ENCODE data around the gene VSIG10.
A peak's percentile ranks its signal among the peaks of the same experiment; 100 is the strongest.

VSIG10 gene

DNA sequence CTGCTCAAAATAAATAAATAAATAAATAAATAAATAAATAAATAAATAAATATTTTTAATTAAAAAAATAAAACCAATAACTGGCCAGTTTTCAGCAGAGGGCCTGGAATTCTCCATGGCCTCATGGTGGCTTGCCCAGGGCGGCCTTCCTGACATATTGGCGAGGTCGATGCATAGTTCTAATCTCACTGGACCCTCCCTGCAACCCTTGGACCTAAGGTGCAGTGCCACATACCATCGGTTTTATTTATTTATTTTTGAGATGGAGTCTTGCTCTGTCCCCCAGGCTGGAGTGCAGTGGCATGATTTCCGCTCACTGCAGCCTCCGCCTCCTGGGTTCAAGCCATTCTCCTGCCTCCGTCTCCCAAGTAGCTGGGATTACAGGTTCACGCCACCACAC lies 3.9 kb upstream of the VSIG10 start:
- Histone ChIP-seq H2AFZ (ENCODE audit: low read length) (no peak overlapping the region), H2BK15ac (ENCODE audit: low read length) (no peak overlapping the region), H2AK5ac (ENCODE audit: low read depth, low read length) (no peak overlapping the region), H2BK12ac (ENCODE audit: low read length) (no peak overlapping the region), H3K27me3 (ENCODE audit: control insufficient read depth in 3 of 3, insufficient read depth in 3 of 3, low read depth in 1 of 3, low read length in 3 of 3) (no peaks in the 10 kb centered on the region), H4K91ac (ENCODE audit: low read depth, low read length, poor library complexity) (no peak overlapping the region), H3K18ac (ENCODE audit: low read length) (no peak overlapping the region), H4K8ac (ENCODE audit: low read depth, low read length) (no peak overlapping the region), H3K4me3 (ENCODE audit: low read length in 2 of 2) (no peak overlapping the region), H3K9me3 (replicated peaks in 1 of 2; ENCODE audit: control insufficient read depth in 2 of 2, insufficient read depth in 1 of 2, low read depth in 1 of 2, low read length in 2 of 2) (no peaks in the 10 kb centered on the region), H3K4ac (ENCODE audit: low read length) (no peak overlapping the region), H2BK5ac (ENCODE audit: low read length) (no peak overlapping the region), H3K36me3 (replicated peaks in 1 of 2; ENCODE audit: control insufficient read depth in 2 of 2, insufficient read depth in 2 of 2, low read length in 2 of 2) (no peaks in the 10 kb centered on the region), H2BK120ac (ENCODE audit: low read depth, low read length) (no peak overlapping the region), H3K9ac (ENCODE audit: low read depth, low read length, poor library complexity) (no peak overlapping the region), H3K4me2 (ENCODE audit: insufficient read depth, low read length, poor library complexity, severe bottlenecking) (no peak overlapping the region), H3K79me1 (ENCODE audit: low read depth, low read length) (no peaks in the 10 kb centered on the region), H3K4me1 (ENCODE audit: control insufficient read depth in 2 of 2, insufficient read depth in 1 of 2, low read depth in 1 of 2, low read length in 2 of 2) (no peaks in the 10 kb centered on the region), H3K27ac (replicated peaks; ENCODE audit: low read length) (no peak overlapping the region), H3K23ac (ENCODE audit: low read depth, low read length, poor library complexity) (no peak overlapping the region), H3K14ac (ENCODE audit: low read length) (no peak overlapping the region)
- no CpG with 5 or more reads among the region's 8 CpGs for WGBS, 2 donors (ENCODE audit: extremely low coverage in 2 of 2, insufficient read length in 2 of 2, insufficient replicate concordance in 1 of 2)
- DNase-seq (ENCODE audit: low spot score) = no peak

GRCh38 chr12:118107011-118107410 lies 3.2 kb upstream of the VSIG10 start:
- H3K4me3 ChIP-seq (ENCODE audit: low read length in 2 of 2) = no peak overlapping the region
- no peak overlapping the region for H3K18ac ChIP-seq (ENCODE audit: low read length)
- no peaks in the 10 kb centered on the region for H3K27me3 ChIP-seq (ENCODE audit: control insufficient read depth in 3 of 3, insufficient read depth in 3 of 3, low read depth in 1 of 3, low read length in 3 of 3)
- H4K8ac ChIP-seq (ENCODE audit: low read depth, low read length) = no peak overlapping the region
- H3K9me3 ChIP-seq (replicated peaks in 1 of 2; ENCODE audit: control insufficient read depth in 2 of 2, insufficient read depth in 1 of 2, low read depth in 1 of 2, low read length in 2 of 2) = no peaks in the 10 kb centered on the region
- no CpG with 5 or more reads among the region's 4 CpGs for WGBS, 2 donors (ENCODE audit: extremely low coverage in 2 of 2, insufficient read length in 2 of 2, insufficient replicate concordance in 1 of 2)
- no peak overlapping the region for H2AK5ac ChIP-seq (ENCODE audit: low read depth, low read length)
- no peak overlapping the region for H2BK120ac ChIP-seq (ENCODE audit: low read depth, low read length)
- H2BK12ac ChIP-seq (ENCODE audit: low read length) = no peak overlapping the region
- no peaks in the 10 kb centered on the region for H3K79me1 ChIP-seq (ENCODE audit: low read depth, low read length)
- H3K27ac ChIP-seq (replicated peaks; ENCODE audit: low read length) = no peak overlapping the region
- H4K91ac ChIP-seq (ENCODE audit: low read depth, low read length, poor library complexity) = no peak overlapping the region
- no peak overlapping the region for H2BK15ac ChIP-seq (ENCODE audit: low read length)
- DNase-seq (ENCODE audit: low spot score) = no peak
- no peak overlapping the region for H3K23ac ChIP-seq (ENCODE audit: low read depth, low read length, poor library complexity)
- no peak overlapping the region for H3K4ac ChIP-seq (ENCODE audit: low read length)
- no peak overlapping the region for H3K4me2 ChIP-seq (ENCODE audit: insufficient read depth, low read length, poor library complexity, severe bottlenecking)
- H3K4me1 ChIP-seq (ENCODE audit: control insufficient read depth in 2 of 2, insufficient read depth in 1 of 2, low read depth in 1 of 2, low read length in 2 of 2) = peaks cover 0 to 1% of the 10 kb centered on the region in 2 donors
- no peak overlapping the region for H3K14ac ChIP-seq (ENCODE audit: low read length)
- no peak overlapping the region for H2BK5ac ChIP-seq (ENCODE audit: low read length)
- H3K9ac ChIP-seq (ENCODE audit: low read depth, low read length, poor library complexity) = no peak overlapping the region
- H2AFZ ChIP-seq (ENCODE audit: low read length) = no peak overlapping the region
- no peaks in the 10 kb centered on the region for H3K36me3 ChIP-seq (replicated peaks in 1 of 2; ENCODE audit: control insufficient read depth in 2 of 2, insufficient read depth in 2 of 2, low read length in 2 of 2)

DNA sequence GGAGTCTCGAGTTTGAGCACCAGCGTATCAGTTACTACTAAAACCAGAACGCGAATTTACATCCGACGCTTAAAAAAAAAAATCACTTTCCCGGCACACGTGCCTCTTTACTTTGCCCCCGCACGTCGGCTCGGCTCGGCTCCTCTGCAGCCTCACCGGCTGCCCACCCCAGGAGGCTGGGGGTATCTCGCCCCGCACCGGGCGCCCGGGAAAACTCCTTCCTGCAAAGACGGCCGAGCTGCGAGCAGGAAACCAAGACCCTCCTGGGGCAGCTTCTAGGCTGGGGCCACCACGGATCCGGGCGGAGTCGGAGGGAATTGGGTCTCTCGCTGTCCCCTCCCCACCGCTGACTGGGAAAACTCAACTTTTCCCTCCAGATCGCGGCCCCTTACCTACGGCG lies 610 bp downstream of the VSIG10 start:
- peak overlapping the region; percentile 95 for H3K23ac ChIP-seq (ENCODE audit: low read depth, low read length, poor library complexity)
- no CpG with 5 or more reads among the region's 32 CpGs for WGBS, 2 donors (ENCODE audit: extremely low coverage in 2 of 2, insufficient read length in 2 of 2, insufficient replicate concordance in 1 of 2)
- H3K27ac ChIP-seq (replicated peaks; ENCODE audit: low read length) = peak overlapping the region; percentile 64
- no peak overlapping the region for H2AK5ac ChIP-seq (ENCODE audit: low read depth, low read length)
- H2BK12ac ChIP-seq (ENCODE audit: low read length) = no peak overlapping the region
- H3K18ac ChIP-seq (ENCODE audit: low read length) = peak overlapping the region; percentile 98
- peak overlapping the region; percentile 87 for H3K4me2 ChIP-seq (ENCODE audit: insufficient read depth, low read length, poor library complexity, severe bottlenecking)
- H3K79me1 ChIP-seq (ENCODE audit: low read depth, low read length) = no peaks in the 10 kb centered on the region
- H3K27me3 ChIP-seq (ENCODE audit: control insufficient read depth in 3 of 3, insufficient read depth in 3 of 3, low read depth in 1 of 3, low read length in 3 of 3) = no peaks in the 10 kb centered on the region
- H2BK15ac ChIP-seq (ENCODE audit: low read length) = peak overlapping the region; percentile 92
- H3K9me3 ChIP-seq (replicated peaks in 1 of 2; ENCODE audit: control insufficient read depth in 2 of 2, insufficient read depth in 1 of 2, low read depth in 1 of 2, low read length in 2 of 2) = no peaks in the 10 kb centered on the region
- DNase-seq (ENCODE audit: low spot score) = no peak
- peak overlapping the region; percentile 99 for H2AFZ ChIP-seq (ENCODE audit: low read length)
- H3K14ac ChIP-seq (ENCODE audit: low read length) = peak overlapping the region; percentile 89
- H2BK5ac ChIP-seq (ENCODE audit: low read length) = peak overlapping the region; percentile 87
- H4K91ac ChIP-seq (ENCODE audit: low read depth, low read length, poor library complexity) = no peak overlapping the region
- peaks cover 0 to 6% of the 10 kb centered on the region in 2 donors for H3K36me3 ChIP-seq (replicated peaks in 1 of 2; ENCODE audit: control insufficient read depth in 2 of 2, insufficient read depth in 2 of 2, low read length in 2 of 2)
- H3K4ac ChIP-seq (ENCODE audit: low read length) = no peak overlapping the region
- H3K4me1 ChIP-seq (ENCODE audit: control insufficient read depth in 2 of 2, insufficient read depth in 1 of 2, low read depth in 1 of 2, low read length in 2 of 2) = peaks cover 3% of the 10 kb centered on the region in 2 donors
- H3K9ac ChIP-seq (ENCODE audit: low read depth, low read length, poor library complexity) = peak overlapping the region; percentile 90
- peak overlapping the region; percentile 86 to 89 for H3K4me3 ChIP-seq (ENCODE audit: low read length in 2 of 2)
- no peak overlapping the region for H4K8ac ChIP-seq (ENCODE audit: low read depth, low read length)
- H2BK120ac ChIP-seq (ENCODE audit: low read depth, low read length) = no peak overlapping the region

DNA sequence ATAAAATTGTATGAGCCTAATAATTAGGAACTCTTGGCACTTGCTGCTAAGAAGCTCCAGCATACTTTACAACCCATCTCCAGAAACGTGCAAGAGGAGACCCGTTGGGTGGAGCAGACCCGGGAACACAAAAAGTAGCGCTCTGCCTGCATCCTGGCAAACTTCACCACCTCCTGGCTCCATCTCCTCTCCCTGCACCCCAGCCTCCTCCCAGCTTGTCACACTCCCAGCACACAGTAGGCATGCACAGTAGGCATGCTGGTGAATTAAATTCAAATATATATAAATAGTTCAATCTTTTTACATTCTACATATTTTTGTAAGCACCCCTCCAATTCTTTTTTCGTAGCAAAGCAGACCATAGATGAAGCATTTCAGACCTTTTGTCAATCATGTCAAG lies 1.2 kb downstream of the VSIG10 start:
- WGBS, 2 donors (ENCODE audit: extremely low coverage in 2 of 2, insufficient read length in 2 of 2, insufficient replicate concordance in 1 of 2) = no CpG with 5 or more reads among the region's 5 CpGs
- H2BK15ac ChIP-seq (ENCODE audit: low read length) = no peak overlapping the region
- no peak overlapping the region for H3K9ac ChIP-seq (ENCODE audit: low read depth, low read length, poor library complexity)
- peaks cover 0 to 6% of the 10 kb centered on the region in 2 donors for H3K36me3 ChIP-seq (replicated peaks in 1 of 2; ENCODE audit: control insufficient read depth in 2 of 2, insufficient read depth in 2 of 2, low read length in 2 of 2)
- H3K4ac ChIP-seq (ENCODE audit: low read length) = no peak overlapping the region
- H2BK12ac ChIP-seq (ENCODE audit: low read length) = no peak overlapping the region
- no peak overlapping the region for H3K27ac ChIP-seq (replicated peaks; ENCODE audit: low read length)
- no peak overlapping the region for H2BK5ac ChIP-seq (ENCODE audit: low read length)
- H2AFZ ChIP-seq (ENCODE audit: low read length) = peak overlapping the region; percentile 99
- H4K91ac ChIP-seq (ENCODE audit: low read depth, low read length, poor library complexity) = no peak overlapping the region
- H2BK120ac ChIP-seq (ENCODE audit: low read depth, low read length) = no peak overlapping the region
- no peaks in the 10 kb centered on the region for H3K9me3 ChIP-seq (replicated peaks in 1 of 2; ENCODE audit: control insufficient read depth in 2 of 2, insufficient read depth in 1 of 2, low read depth in 1 of 2, low read length in 2 of 2)
- H3K4me3 ChIP-seq (ENCODE audit: low read length in 2 of 2) = peak overlapping the region in 1 of 2 donors; percentile 89
- no peak overlapping the region for H3K14ac ChIP-seq (ENCODE audit: low read length)
- no peak for DNase-seq (ENCODE audit: low spot score)
- H3K18ac ChIP-seq (ENCODE audit: low read length) = no peak overlapping the region
- H3K23ac ChIP-seq (ENCODE audit: low read depth, low read length, poor library complexity) = no peak overlapping the region
- H4K8ac ChIP-seq (ENCODE audit: low read depth, low read length) = no peak overlapping the region
- no peak overlapping the region for H2AK5ac ChIP-seq (ENCODE audit: low read depth, low read length)
- no peaks in the 10 kb centered on the region for H3K79me1 ChIP-seq (ENCODE audit: low read depth, low read length)
- peak overlapping the region; percentile 87 for H3K4me2 ChIP-seq (ENCODE audit: insufficient read depth, low read length, poor library complexity, severe bottlenecking)
- peaks cover 3 to 5% of the 10 kb centered on the region in 2 donors for H3K4me1 ChIP-seq (ENCODE audit: control insufficient read depth in 2 of 2, insufficient read depth in 1 of 2, low read depth in 1 of 2, low read length in 2 of 2)
- no peaks in the 10 kb centered on the region for H3K27me3 ChIP-seq (ENCODE audit: control insufficient read depth in 3 of 3, insufficient read depth in 3 of 3, low read depth in 1 of 3, low read length in 3 of 3)

Measured in neuronal stem cell (in vitro differentiated cells).